Measurements from ENCODE around the gene CFAP53. TPM values are rescaled to one million over a fixed set of nuclear protein-coding genes. Genes with fewer than 3 reads are reported as not detected.

Gene CFAP53
- total RNA-seq, 1 experiment from 2014 or later: 0.15 TPM

- no CpG with 5 or more reads among the region's 3 CpGs for WGBS (ENCODE audit: extremely low coverage, insufficient read length, low lambda C conversion rate)
Measured at GRCh38 chr18:50177294-50177992, 88.9 kb downstream of the CFAP53 start.

More at GRCh38 chr18:50177294-50177992, 88.9 kb downstream of the CFAP53 start:
- Histone ChIP-seq H3K4ac (ENCODE audit: low read depth, low read length) (no peak overlapping the region), H4K8ac (replicated peaks; ENCODE audit: insufficient read length, low read depth, low read length) (no peak overlapping the region), H3K56ac (ENCODE audit: insufficient read length, low read depth, low read length) (no peak overlapping the region), H2AFZ (ENCODE audit: low read length) (no peak overlapping the region), H2BK20ac (ENCODE audit: low read depth, low read length, poor library complexity, severe bottlenecking) (no peak overlapping the region), H3K9ac (ENCODE audit: extremely low read depth, insufficient read length, low read length) (no peak overlapping the region), H3K4me1 (ENCODE audit: insufficient read depth, low read length) (no peaks in the 10 kb centered on the region; the same call in 1 of the 2 replicates), H3T11ph (ENCODE audit: low read length) (no peak overlapping the region), H3K27ac (ENCODE audit: insufficient read length, low read depth, low read length) (no peak overlapping the region), H4K91ac (ENCODE audit: insufficient read length, low read depth, low read length) (no peak overlapping the region), H2BK5ac (ENCODE audit: insufficient read length, low read length) (no peak overlapping the region), H4K20me1 (ENCODE audit: control insufficient read depth, insufficient read depth, insufficient read length) (no peaks in the 10 kb centered on the region), H3K23ac (ENCODE audit: insufficient read length, low read depth, low read length) (no peak overlapping the region), H3K18ac (ENCODE audit: insufficient read length, low read depth, low read length) (no peak overlapping the region), H3K79me1 (ENCODE audit: insufficient read depth, low read depth, low read length, poor library complexity, severe bottlenecking) (no peaks in the 10 kb centered on the region), H3K9me3 (ENCODE audit: control insufficient read depth, low read depth, low read length) (no peaks in the 10 kb centered on the region), H2AK5ac (ENCODE audit: insufficient read length, low read length) (no peak overlapping the region), H2BK120ac (ENCODE audit: low read depth, low read length, poor library complexity, severe bottlenecking) (no peak overlapping the region), H2BK12ac (ENCODE audit: insufficient read length, low read depth, low read length) (no peak overlapping the region), H3K79me2 (ENCODE audit: insufficient read depth, low read length) (no peaks in the 10 kb centered on the region), H3K14ac (ENCODE audit: insufficient read depth, low read length) (no peak overlapping the region), H2BK15ac (ENCODE audit: low read depth, low read length) (no peak overlapping the region), H3K4me2 (ENCODE audit: insufficient read depth, insufficient read length, low read length) (no peak overlapping the region), H4K5ac (ENCODE audit: insufficient read length, low read depth, low read length) (no peak overlapping the region), H3K23me2 (ENCODE audit: insufficient read length, low read depth, low read length, poor library complexity, severe bottlenecking) (no peaks in the 10 kb centered on the region), H3K27me3 (ENCODE audit: insufficient read depth, low read length) (no peaks in the 10 kb centered on the region)
- TF ChIP-seq CTCF (conservative IDR thresholded peaks at IDR 0.05): no peak
- no peak for DNase-seq
- Mint-ChIP-seq H3K27me3 (ENCODE audit: low read depth) (peaks cover 5% of the 10 kb centered on the region; the same call in 1 of the 2 replicates), H3K9me3 (no peaks in the 10 kb centered on the region), H3K4me1 (peaks cover 7 to 11% of the 10 kb centered on the region in 2 experiments), H3K36me3 (ENCODE audit: insufficient read depth in 1 of 3, low read depth in 3 of 3) (no peaks in the 10 kb centered on the region), H3K27ac (peak overlapping the region in 1 of 3 experiments; percentile 19; a peak in 1 of 7 replicates), H3K4me3 (no peak overlapping the region)

Other genes with a start within 250 kb of the CFAP53 start
- 9.0 and 9.3 TPM in 2 replicates for gene MYO5B, start 71.3 kb downstream of the CFAP53 start, total RNA-seq (2021)
- 57.2 and 58.1 TPM in 2 replicates for gene MBD1, start 15.0 kb upstream of the CFAP53 start, total RNA-seq (2021)
- gene CXXC1, start 21.2 kb upstream of the CFAP53 start, total RNA-seq (2021): 95.9 and 96.3 TPM in 2 replicates
- 20.2 and 20.6 TPM in 2 replicates for gene SKA1, start 108.6 kb upstream of the CFAP53 start, total RNA-seq (2021)